ENCODE measurements around the gene ZMYM2.
"Not testable (repeated sequence)": the region's sequence is repeated elsewhere in the genome, so short reads cannot be mapped to it uniquely, and the experiment has no call there.

ZMYM2 gene

DNA sequence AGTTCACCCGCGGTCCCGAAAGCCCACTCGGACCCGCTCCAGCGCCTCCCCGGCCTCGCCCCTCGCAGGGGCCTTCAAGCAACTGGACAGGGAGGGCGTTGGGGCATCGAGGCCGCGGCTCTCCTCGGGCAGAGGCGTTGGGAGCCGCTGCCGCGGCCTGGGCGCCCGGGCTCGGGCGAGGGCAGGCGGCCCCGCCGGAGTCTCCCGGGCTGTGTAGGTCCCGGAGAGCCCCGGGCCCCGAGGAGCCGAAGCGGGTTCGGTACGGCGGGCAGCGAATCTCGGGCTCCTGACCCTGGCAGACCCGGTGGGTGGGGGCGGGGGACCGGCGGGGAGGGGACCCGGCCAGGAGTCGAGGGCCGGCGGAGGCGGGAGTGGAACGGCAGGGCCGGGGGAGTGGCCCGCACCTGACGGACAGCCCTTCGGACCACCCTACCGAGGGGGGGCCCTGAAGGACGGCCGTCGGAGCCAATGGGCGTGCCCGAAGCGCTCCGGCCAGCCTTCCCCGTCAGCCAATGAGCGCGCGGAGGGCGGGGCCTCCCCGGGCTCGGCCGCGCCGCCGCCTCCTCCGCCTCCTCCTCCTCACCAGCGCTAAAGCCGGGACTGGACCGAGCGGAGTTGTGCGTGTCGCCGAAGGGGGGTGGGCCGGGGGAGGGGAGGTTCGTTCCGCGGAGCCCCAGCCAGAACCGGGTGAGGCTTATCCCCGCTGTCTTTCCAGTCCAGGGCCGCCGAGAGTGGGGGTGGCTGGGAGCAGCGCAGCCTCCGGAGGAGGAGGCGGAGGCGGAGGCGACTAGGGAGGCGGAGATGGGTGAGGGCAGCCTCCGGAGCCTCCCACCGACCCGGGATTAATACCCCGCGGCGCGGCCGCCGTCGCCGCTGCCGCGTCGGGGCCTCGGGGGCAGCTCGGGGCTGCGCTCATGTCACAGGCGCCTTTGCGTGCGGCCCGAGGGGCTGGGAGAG, at the start of gene ZMYM2:
TSS of gene ZMYM2 (plus strand) at position 573 of the 957 bp plus-strand sequence. CDS start 34,346 bp downstream, outside the sequence.
- DNase-seq = peak; percentile 99

DNA sequence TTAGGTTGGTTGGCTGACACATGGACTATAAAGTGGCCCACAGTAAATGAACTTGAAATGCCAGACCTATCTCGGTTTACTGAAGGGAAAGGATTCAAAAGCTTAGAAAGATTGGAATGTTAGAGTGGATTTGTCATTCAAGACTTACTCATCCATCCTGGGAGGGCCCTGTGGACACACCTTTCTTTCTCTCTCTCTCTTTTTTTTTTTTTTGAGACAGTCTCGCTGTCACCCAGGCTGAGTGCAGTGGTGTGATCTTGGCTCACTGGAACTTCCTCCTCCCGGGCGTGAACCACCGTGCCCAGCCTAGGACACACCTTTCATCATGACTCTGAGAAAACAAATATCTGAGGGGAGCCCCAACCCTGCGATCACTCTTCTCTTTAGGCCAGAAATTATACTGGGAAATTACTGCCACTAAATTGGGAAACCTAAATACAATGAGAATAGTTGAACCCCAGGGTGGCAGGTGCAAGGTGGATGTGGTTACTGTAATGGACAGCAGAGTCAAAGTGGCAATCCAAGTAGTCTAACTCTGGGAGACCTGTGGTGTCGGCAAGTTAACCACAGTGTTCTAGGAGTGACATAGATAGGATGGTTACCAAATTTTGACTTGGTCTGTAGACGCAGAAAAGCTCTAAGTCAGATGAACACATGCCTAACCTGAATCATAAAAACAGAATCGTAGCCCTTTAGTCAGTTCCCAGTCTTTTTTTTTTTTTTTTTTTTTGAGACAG, 48.0 kb upstream of the ZMYM2 start:
- no peak for DNase-seq

DNA sequence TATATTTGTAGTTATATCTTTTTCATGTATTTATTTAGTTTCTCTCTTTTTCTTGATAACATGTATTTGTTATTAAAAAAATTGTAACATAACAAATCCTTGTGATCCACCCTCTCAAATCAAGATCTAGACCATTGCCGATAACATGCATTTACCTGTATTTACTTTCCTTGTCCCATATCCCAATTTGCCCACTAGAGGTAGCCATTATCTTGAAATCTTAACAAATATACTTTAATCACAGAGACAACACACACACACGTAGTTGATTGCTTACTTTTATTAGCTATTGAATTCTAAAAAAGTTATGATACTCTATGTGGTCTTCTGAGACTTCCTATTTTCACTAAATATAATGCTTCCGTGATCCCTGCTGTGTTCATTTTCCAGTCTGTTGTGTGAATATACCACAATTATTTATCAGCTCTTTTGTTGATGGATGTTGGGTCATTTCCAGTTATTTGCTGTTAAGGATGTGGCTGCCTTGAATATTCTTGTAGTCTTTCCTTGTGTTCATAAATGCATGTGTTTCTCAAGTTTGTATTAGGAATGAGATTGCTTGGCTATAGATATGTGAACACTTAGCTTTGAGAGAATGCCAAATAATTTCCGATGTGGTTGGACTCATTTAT, 31.3 kb upstream of the ZMYM2 start:
- peak; percentile 60 for DNase-seq

DNA sequence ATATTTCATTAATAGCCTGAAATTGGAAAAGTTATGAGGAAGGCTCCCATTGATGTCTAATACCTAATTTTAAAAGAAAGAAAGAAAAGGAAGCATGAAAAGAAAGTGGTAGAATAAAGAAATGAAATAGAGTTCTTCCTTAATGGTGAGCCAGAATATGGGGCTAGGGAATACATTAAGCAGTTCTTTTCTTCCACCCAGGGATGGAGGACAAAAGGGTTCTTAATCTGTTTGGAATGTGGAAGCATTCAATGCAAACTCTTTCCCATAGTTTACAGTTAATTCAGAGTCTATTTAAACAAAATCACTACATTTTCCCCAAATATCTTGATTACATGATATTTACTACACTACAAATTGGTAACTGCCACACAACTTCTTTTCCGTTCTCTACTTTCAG, 18.4 kb upstream of the ZMYM2 start:
- no peak for DNase-seq

DNA sequence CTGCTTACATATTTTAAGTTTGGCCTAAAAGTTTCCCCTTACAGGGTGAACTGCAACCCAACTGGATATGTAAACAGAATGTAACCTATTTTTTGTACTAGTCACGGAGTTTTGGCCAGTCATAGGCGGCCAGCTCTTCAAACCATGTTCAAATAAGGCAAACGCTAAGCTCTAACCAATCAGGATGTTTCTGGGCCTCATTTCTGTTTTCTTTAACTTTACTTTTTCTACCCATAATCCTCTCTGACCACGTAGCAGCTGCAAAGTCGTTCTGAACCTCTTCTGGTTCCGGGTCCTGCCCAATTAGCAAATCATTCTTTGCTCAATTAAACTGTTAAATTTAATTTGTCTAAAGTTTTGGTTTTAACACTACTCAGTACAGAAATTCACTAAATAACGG, 8.2 kb upstream of the ZMYM2 start:
- DNase-seq = no peak

DNA sequence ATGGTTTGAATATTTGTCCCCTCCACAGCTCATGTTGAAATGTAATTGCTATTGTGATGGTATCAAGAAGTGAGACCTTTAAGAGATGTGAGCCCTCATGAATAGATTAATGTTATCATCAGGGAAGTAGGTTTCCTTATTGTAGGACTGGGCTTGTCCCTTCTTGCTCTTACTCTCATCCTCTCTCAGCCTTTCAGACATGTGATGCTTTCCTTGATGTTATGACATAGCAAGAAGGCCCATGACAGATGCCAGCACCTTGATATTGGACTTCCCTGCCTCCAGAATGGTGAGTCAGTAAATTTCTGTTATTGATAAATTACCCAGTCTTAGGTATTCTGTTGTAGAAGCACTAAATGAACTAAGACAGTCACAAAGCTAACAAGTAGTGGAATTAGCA, 5.7 kb upstream of the ZMYM2 start:
- no peak for DNase-seq

DNA sequence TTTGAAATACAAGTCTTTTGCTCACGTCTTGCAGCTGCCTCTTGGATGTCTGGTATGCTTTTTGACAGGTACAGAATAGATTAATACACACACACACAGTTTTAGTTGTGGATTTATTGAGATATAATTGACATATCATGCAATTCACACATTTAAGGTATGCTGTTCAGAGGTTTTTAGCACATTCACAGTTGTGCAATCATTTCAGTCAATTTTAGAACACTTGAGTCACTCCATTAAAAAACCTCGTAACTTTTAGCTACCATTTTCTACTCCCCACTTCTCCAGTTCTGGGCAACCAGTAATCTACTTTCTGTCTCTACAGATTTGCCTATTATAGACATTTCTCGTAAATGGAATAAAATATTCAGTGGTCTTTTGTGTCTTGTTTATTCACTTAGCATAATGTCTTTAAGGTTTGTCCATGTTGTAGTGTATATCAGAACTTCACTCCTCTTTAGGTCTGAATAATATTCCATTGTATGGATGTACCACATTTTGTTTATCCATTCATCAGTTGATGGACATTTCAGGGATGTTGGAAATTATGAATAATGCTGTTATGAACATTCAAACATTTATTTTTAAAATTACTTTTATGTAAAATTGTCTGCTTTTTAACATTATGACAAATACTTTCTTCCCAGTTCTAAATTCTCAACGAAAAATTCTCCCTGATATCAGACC, 2.5 kb upstream of the ZMYM2 start:
- DNase-seq = no peak

DNA sequence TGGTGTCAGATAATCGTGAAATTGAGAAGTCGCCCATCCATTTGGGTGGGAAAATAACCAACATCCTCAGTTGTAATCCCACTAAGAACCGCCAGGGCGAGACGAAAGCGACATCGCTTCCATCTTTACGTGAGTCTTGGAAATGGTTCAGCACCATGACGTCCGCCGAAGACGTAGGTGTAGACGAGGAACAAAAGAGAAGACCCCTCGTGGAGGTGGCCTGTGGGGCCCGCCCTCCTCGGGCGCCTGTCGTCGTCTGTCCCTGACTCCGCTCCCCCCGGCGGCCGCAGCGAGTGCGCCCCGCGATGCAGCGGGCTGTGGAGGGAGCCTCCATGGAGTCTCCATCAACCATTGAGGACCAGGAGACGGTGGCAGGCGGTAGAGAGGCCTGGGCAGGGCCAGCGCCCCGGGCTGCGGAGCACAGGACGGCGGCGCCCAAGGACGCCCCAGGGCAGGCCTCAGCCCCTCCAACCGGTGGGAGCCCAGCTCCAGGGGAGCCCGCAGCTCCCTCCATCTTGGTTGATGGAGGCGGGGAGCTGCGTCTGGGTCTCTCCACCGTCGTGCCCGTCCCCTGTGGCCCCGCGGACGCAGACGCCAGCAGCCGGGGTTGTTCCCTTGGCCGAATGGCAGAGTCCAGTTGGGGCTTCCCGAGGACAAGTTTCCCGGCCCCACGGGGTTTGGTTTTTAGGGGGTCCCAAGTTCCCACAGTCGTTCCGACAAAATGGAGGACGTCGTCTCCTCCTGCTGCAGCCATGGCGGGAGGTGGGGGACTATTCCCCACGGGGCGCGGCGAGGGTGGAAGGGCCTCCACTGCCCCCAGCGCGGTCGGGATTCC, 990 bp upstream of the ZMYM2 start:
- DNase-seq = peak; percentile 94

DNA sequence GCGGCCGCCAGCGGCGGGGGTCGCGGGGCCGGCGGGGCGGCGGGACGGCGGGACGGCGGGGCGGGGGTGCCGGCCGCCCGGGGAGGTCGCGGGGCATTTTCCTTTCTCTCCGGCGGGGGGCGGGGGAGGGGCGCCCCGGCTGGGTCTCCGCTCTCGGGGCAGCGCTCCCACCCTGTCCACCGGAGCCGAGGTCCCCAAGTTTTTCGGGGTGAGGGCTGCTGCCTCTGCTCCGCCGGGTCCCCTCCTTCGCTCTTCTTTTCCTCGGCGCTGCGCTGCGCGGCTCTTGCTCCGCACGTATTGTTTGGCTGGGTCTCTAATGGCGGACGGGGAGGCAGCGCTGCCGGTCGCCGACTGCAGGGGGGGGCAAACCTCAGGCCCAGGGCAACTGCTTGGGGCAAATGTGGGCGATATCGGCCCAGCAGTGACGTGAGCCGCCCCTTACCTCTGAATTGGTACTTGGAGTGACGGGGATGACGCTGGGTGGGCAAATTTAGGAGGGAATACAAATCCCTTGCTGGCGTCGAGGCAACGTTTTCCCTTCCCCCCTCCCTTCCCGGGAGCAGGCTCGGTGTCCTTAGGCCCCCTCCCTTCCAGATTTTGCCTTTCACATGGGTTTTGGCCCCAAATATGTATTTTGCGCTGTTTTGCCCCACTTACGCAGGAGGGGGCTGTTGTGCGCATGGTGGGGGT, 759 bp downstream of the ZMYM2 start:
- peak; percentile 82 for DNase-seq

DNA sequence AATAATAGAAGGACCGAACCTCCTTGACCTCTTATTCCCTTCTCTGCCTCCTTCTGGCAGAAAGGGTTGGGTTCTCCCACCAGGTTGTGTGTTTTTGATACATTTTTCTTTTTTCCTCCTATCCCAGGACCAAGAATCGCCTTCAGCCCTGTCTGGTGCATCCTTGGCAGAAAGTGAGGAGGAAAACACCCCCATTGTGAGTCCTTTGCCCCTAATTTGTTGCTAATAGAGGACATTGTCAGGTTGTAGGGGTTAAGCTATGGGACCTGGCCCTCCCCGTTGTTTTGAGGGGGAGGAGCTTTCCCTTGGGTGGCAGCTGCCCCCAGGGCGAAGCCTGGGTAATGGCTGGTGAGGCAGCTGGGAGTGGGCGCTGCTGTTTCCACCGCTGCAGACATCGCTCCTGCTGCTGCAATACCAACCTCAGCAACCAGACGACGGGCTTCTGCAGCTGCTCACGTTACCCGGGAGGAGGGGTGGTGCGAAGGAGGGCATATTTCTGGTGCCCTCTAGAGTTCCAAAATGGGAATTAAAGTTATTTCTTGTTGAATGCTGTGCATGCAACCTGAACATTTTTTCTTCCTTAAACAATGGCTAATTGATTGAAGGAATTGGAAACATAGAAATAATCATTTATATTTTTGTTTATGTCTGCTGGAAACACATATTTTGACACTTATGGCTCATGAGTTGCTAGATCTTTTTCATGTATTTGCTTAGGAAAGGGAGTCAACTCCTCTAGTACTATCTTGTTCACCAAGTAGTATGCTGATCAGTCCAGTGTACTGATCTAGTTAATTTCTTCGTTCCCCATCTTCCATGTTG, 1.5 kb downstream of the ZMYM2 start:
- DNase-seq = peak; percentile 98

DNA sequence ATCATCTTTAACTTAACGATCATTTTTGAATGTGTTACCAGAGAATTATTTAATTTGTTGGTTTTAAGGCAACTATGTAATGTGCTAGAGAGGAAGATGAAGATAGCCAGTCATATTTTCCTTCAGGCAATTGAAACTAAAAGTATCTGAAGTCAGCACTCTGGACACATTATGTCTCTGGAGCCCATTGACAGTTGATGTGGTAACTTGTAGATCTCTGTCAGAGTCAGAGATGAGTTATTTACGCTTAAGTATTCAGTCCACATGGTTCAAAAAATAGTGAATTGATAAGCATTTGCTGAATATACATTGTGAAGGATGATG, 2.1 kb downstream of the ZMYM2 start:
- DNase-seq = no peak

DNA sequence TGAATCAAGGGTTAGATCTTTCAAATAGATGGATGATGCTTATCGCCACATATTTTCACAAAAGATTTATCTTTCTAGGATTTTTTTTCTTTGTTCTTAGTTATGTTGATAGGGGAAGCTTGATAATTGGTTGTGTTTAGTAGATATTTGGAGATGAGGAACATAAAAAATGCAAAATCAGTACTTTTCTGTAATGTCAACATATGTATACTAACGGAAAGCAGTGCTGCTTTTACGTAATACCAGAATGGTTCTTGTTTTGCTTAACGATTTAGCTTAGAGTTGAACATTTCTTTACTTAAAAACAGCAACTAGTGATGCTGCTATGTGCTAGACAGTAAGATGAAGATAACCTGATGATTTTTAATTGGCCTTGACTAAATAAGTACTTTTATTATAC, 3.0 kb downstream of the ZMYM2 start:
- DNase-seq = no peak

DNA sequence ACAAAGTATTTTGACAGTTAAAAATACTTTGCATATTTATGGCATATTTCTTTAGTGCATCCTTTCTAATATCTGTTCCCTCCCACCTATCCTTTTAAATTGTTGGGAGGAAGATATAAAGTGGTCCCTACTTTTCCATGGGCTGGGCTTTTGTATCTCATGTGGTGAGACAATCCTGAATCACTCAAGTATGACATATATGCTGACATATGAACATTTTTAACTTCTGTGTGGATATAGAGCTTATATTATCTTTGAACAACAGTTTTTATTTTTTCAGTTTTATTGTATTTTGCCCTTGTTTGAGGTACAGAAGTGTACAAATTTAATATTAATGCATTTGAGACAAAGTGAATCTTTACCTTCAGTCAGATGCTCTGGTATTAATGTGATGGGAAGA, 3.4 kb downstream of the ZMYM2 start:
- no peak for DNase-seq

DNA sequence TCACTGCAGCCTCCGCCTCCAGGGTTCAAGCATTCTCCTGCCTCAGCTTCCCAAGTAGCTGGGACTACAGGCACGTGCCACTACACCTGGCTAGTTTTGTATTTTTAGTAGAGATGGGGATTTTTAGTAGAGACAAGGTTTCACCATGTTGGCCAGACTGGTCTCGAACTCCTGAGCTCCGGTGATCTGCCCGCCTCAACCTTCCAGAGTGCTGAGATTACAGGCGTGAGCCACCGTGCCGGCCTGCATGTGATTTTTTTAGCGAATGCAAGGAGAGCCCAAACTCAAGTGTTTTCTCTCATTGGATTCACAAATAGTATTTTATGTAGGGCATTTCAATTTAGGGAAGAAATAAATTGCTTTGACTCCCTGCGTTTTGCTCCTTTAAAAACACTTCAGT, 4.4 kb downstream of the ZMYM2 start:
- DNase-seq = no peak

DNA sequence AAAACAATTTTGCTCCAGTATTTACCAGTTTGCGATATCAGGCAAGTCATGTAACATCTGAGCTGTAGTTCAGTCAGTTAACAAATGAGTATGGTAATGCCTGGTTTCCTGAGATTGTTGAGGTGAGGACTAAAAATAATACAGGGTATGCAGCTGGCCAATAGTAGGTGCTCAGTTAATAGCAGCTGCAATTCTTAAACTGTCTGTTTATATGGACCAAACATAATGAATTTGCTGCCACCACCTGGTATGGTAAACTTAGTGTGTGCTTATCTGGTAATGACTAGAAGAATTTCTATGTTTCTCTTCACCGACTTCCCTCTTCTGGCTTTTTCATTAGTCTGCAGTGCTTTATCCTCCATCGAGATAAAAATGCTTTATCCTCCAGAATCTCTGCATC, 9.1 kb downstream of the ZMYM2 start:
- no peak for DNase-seq

DNA sequence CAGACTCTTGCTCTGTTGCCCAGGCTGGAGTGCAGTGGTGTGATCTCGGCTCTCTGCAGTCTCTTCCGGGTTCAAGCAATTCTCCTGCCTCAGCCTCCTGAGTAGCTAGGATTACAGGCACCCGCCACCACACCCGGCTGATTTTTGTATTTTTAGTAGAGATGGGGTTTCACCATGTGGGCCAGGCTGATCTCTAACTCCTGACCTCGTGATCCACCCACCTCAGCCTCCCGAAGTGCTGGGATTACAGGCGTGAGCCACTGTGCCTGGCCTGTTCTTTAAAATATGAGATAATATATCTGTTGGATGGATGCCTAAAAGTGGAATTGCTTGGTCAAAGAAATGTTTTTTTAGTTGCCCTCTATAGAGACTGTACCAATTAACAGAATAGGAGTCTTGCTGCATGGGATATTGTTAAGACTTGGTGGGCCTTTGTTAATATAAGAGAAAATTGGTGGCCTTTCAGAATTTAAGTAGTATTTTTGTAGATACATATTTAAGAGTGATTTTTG, 16.0 kb downstream of the ZMYM2 start:
- DNase-seq = not testable (repeated sequence)

DNA sequence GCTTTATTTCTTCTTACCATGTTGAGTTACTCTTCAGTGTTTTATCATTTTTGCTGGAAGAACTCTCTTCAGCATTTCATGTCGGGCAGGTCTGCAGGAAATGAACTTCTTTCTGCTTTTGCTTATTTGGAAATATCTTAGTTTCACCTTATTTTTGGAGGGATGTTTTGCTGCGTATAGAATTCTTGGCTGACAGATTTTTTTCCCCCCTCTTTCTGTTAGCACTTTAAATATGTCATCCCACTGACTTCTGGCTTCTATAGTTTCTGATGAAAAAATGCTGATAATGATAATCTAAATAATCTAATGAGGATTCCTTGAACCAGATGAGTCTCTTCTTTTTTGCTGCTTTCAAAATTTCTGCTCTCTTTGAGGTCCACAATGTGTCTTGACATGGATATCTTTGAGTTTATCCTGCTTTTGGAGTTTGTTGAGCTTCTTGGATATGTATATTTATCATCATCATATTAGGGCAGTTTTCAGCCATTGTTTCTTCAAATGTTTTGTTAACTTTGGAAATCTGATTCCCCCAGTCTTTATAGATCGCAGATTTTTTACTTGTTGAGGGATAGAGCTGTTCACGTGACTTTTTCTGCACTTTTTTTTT, 20.4 kb downstream of the ZMYM2 start:
- DNase-seq = no peak

DNA sequence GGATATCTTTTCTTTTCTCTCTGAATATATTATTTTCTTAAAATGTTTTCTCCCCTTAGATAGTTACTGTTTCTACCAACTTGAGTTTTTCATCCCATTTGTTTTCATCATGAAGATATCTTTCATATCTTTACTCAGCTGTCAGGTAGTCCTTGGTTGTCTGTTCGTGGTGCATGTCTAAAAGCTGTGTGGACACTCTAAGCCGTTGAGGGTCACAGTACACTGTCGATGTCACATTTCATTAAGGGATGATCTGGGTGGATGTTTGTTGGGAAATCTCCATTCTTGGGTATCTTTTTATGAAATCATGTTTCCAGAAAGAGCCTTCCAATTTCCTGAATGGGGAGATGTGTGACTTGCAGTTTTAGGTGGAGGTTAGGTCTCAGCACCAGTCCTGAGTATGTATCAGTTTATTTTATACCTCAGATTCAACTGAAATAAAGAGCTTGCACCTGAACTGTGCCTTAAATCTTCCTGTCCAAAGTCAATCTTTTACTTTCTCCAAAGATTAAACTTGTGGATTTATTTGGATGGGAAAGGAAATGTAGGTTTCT, 23.2 kb downstream of the ZMYM2 start:
- DNase-seq = no peak

DNA sequence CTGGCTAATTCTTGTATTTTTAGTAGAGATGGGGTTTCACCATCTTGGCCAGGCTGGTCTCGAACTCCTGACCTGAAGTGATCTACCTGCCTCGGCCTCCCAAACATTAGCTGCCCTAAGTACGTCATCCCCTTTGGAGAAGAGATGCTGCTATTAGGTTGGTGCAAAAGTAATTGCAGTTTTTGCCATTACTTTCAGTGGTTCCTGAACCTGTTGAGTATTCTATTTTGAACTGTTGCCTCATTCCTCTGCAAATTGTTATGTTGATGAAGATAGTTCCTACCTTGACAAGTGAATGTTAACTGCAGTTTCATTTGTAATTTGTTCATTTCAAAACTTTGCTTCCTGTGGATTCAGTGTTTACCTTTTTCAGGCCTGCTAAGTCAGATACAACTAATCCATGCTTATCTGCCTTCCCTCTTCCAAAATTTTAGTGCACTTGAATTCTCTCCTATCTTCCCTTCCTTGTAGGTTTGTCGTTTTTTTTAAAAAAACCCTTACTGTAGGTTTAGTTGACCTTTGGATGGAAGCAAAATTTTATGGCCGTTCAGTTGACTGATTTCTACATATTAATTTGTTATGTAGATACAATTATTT, 24.0 kb downstream of the ZMYM2 start:
- DNase-seq = no peak
